Mononuclear cell (primary cell): ENCODE data around the gene SLTM. TPM values are rescaled to one million over a fixed set of nuclear protein-coding genes. Genes with fewer than 3 reads are reported as not detected.

ENCODE experiments used
- H3K27me3 ChIP-seq: 2 replicates; pipeline ENCODE4 v1.6.0; 2011; ENCODE audit warnings: low read length, control low read depth; ENCODE audit not compliant: insufficient read depth
- H3K4me1 ChIP-seq: 2 replicates; pipeline ENCODE4 v1.5.1; 2011; ENCODE audit warnings: mild to moderate bottlenecking, low read length, control low read depth; ENCODE audit not compliant: insufficient read depth
- H3K4me3 ChIP-seq: 2 replicates; pipeline ENCODE4 v1.5.1; 2011; ENCODE audit warnings: mild to moderate bottlenecking, low read length, moderate library complexity
- H3K9me3 ChIP-seq: 2 replicates; pipeline ENCODE4 v1.5.1; 2011; ENCODE audit warnings: low read depth, mild to moderate bottlenecking, control low read depth, low read length
- total RNA-seq: library from RNA; depleted of rRNA; stranded (reverse); fragments of >200 nt; gene quantifications from one replicate; pipeline ENCODE4 v1.2.3, GENCODE V29; 2012

The SLTM gene
- total RNA-seq, result 183 TPM

- no peaks in the 10 kb centered on the region for H3K27me3 ChIP-seq
Measured at GRCh38 chr15:58933281-58934113, at the start of gene SLTM. SLTM (minus strand) TSS chr15:58933679; CDS start chr15:58933565, 114 bp downstream.

DNA sequence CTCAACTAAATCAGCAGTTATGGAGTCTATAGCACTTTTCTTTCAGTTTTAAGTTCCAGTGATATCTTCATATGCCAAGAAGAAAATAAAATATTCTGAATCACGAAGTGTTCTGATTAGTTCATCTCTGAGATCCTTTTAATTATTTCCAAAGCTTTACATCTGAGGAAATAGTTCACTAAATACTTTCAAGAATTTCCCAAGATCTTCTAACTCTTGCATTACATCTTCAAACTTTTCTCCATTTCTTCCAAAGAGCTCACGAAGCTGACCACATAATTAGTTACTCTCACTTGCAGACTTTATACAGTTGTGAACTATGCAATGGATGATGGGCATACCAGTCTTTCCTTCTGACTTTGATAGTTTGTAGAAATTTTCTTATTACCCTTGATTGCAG is 49.8 kb upstream of the SLTM start:
- Histone ChIP-seq H3K4me1 (peaks cover 67% of the 10 kb centered on the region), H3K4me3 (no peak overlapping the region), H3K9me3 (no peaks in the 10 kb centered on the region), H3K27me3 (no peaks in the 10 kb centered on the region)

More at GRCh38 chr15:58933281-58934113, at the start of gene SLTM:
- peaks cover 27% of the 10 kb centered on the region for H3K4me1 ChIP-seq
- peak within 1 kb of the TSS; percentile 95 for H3K4me3 ChIP-seq
- no peaks in the 10 kb centered on the region for H3K9me3 ChIP-seq

- Histone ChIP-seq H3K9me3 (no peaks in the 10 kb centered on the region), H3K4me3 (no peak overlapping the region), H3K4me1 (peaks cover 76% of the 10 kb centered on the region), H3K27me3 (no peaks in the 10 kb centered on the region)
Measured at GRCh38 chr15:58981808-58982475, 48.5 kb upstream of the SLTM start.

GRCh38 chr15:58980351-58980939 is 47.0 kb upstream of the SLTM start:
- no peak overlapping the region for H3K4me3 ChIP-seq
- no peaks in the 10 kb centered on the region for H3K27me3 ChIP-seq
- H3K4me1 ChIP-seq, result peaks cover 77% of the 10 kb centered on the region
- H3K9me3 ChIP-seq, result no peaks in the 10 kb centered on the region

- no peaks in the 10 kb centered on the region for H3K27me3 ChIP-seq
- no peak overlapping the region for H3K4me3 ChIP-seq
- H3K4me1 ChIP-seq, result peaks cover 79% of the 10 kb centered on the region
- H3K9me3 ChIP-seq, result no peaks in the 10 kb centered on the region
Measured at GRCh38 chr15:58977887-58978286, 44.4 kb upstream of the SLTM start.

DNA sequence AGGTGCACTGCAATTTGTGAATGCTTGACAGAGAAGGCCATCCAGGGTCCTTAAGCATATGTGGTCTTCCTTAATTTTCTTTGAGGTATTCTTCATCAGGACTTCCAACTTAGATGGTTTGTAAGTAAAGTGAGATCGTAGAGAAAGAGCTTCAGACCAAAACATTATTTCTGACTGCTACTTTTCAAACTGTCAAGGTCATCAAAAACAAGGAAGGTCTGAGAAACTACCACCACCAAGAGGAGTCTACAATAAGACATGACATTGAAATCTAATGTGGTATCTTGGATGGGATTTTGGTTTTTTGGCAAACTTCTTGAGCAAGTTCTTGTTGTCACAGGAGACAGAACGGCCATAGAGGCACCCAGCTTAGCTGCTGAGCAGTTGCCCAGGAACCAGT is 34.0 kb upstream of the SLTM start:
- no peak overlapping the region for H3K4me3 ChIP-seq
- no peaks in the 10 kb centered on the region for H3K9me3 ChIP-seq
- H3K4me1 ChIP-seq, result no peaks in the 10 kb centered on the region
- no peaks in the 10 kb centered on the region for H3K27me3 ChIP-seq

DNA sequence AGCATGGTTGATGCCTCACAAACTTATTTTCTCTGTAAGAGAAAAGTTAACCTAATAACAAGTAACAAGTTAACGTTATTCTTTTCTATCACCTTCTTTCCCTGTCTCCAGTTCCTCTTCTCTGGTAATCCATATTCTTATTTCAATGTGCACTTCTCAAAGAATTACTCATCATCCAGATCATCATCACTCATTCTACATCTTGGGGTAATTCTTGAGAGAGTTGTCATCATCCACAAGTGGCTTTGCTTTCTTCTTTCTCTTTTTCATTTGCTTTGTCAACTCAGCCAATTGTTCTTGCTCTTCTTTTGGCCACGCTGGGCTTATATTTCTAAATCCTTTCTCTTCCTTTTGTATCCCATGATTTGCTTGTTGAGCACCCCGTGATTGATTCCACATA is 33.2 kb upstream of the SLTM start:
- H3K4me3 ChIP-seq, result no peak overlapping the region
- no peaks in the 10 kb centered on the region for H3K9me3 ChIP-seq
- H3K27me3 ChIP-seq, result no peaks in the 10 kb centered on the region
- H3K4me1 ChIP-seq, result no peaks in the 10 kb centered on the region

- H3K9me3 ChIP-seq, result no peaks in the 10 kb centered on the region
- H3K27me3 ChIP-seq, result no peaks in the 10 kb centered on the region
- no peaks in the 10 kb centered on the region for H3K4me1 ChIP-seq
- H3K4me3 ChIP-seq, result no peak overlapping the region
Measured at GRCh38 chr15:58962662-58963565, 29.4 kb upstream of the SLTM start.

DNA sequence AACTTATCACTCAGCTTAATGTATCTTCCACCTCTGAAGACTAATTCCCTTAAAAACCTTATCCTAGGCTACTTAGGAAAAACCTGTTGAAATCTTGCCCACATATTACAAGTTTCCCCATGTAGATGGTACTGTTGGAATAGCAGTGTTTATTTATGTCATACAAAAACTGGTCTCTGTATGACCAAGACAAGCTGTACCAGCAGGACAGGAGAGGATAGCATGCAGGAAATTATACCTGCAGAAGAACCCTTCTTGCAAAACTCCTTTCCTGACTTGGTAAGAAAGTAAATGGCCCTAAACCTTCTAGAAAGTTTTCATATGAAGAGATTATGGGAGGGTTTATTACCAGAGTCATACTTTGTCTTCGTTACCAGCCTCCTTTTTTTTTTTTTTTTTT is 28.7 kb upstream of the SLTM start:
- Histone ChIP-seq H3K4me1 (peaks cover 4% of the 10 kb centered on the region), H3K27me3 (no peaks in the 10 kb centered on the region), H3K9me3 (no peaks in the 10 kb centered on the region), H3K4me3 (no peak overlapping the region)

- H3K4me3 ChIP-seq, result no peak overlapping the region
- peaks cover 4% of the 10 kb centered on the region for H3K4me1 ChIP-seq
- H3K9me3 ChIP-seq, result no peaks in the 10 kb centered on the region
Measured at GRCh38 chr15:58958811-58959210, 25.3 kb upstream of the SLTM start.

DNA sequence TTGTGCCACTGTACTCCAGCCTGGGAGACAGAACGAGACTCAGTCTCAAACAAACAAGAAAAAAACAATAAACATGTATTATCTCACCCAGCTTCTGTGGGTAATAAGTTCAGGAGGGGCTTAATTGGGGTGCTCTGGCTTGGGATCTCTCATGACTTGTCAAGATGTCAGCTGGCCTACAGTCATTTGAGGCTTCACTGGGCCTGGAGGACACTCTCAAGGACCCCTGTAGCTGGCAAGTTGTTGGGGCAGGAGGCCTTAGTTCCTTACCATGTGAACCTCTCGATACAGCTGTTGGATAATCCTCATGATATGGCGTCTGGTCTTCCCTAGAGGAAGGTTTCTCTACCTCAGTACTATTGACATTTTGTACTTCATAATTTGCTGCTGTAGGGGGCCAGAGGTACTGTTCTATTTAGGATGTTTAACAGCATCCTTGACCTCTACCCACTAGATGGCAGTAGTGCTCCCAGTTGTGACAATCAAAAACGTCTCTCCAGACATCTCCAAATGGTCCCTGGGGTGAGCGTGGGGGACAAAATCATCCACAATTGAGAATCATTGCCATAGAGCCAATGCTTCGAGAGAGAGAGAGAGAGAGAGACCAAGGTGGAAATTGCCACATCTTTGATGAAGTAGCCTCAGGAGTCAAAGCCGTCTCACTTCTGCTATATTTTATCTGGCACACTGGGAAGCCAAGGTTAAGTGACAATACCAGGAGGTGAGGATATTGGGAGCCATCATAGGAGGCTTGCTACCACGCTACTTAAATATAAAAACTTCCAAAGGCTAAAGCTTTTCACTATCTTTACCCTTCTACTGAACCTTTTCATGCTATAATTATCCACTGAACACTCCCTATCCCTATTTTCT is 23.9 kb upstream of the SLTM start:
- no peaks in the 10 kb centered on the region for H3K27me3 ChIP-seq
- H3K9me3 ChIP-seq, result no peaks in the 10 kb centered on the region
- H3K4me3 ChIP-seq, result no peak overlapping the region
- peaks cover 4% of the 10 kb centered on the region for H3K4me1 ChIP-seq

More at GRCh38 chr15:58958811-58959210, 25.3 kb upstream of the SLTM start:
- H3K27me3 ChIP-seq, result no peaks in the 10 kb centered on the region

- H3K4me3 ChIP-seq, result no peak overlapping the region
- peaks cover 4% of the 10 kb centered on the region for H3K4me1 ChIP-seq
- no peaks in the 10 kb centered on the region for H3K9me3 ChIP-seq
- no peaks in the 10 kb centered on the region for H3K27me3 ChIP-seq
Measured at GRCh38 chr15:58952751-58953150, 19.3 kb upstream of the SLTM start.

GRCh38 chr15:58951388-58952007 is 18.0 kb upstream of the SLTM start:
- Histone ChIP-seq H3K27me3 (no peaks in the 10 kb centered on the region), H3K4me3 (no peak overlapping the region), H3K4me1 (no peaks in the 10 kb centered on the region), H3K9me3 (no peaks in the 10 kb centered on the region)
